Measurements from ENCODE around the gene CT45A1.
"Not testable (repeated sequence)": the region's sequence is repeated elsewhere in the genome, so short reads cannot be mapped to it uniquely, and the experiment has no call there.

The CT45A1 gene, protein sequence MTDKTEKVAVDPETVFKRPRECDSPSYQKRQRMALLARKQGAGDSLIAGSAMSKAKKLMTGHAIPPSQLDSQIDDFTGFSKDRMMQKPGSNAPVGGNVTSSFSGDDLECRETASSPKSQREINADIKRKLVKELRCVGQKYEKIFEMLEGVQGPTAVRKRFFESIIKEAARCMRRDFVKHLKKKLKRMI

DNA sequence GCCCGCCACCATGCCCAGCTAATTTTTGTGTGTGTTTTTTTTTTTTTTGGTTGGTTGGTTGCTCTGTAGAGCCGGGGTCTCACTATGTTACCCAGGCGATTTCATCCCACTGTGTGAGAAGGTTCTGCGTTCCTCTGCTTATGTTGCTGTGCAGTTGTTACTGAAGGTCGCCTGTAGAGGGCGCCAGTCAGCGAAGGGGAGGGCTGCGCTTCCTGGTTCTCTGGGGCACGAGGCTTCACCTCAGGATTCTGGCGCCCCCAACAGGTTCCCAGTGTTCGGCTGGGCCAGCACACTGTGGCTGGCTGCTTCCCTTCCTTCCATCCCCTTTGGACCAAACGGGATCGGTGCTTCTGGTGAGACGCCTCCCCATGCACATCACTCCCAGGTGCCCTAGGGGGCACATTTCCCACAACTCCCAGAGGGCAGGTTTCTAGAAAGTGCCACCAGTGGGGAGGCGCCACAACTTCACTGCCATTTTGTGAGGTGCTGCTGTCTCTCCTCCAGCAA is at the start of gene CT45A1:
Gene CT45A1, plus strand, starts transcription at position 457 of the 507 bp plus-strand sequence. CDS start 5,302 bp downstream, outside the sequence.
- DNase-seq, result not testable (repeated sequence)

DNA sequence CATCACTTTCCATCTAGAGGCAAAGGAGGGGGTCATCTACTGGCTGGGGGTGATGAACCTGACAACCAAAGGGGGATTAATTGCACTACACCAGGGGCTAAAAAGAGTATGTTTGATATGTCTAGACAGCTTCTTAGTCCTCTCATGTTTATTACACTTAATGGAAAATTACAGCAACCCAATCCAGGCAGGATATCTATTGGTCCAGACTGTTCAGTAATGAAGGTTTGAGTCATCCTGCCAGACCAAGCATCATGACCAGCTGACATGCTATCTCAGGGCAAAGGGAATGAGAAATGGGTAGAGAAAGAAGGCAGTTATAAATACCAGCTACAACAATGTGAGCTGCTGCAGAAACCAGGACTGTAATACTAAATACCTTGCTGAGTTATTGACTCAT is 40.5 kb upstream of the CT45A1 start:
- DNase-seq, result not testable (repeated sequence)

GRCh38 chrX:135688137-135688536 is 25.3 kb upstream of the CT45A1 start:
- DNase-seq, result no peak

GRCh38 chrX:135695471-135695870 is 18.0 kb upstream of the CT45A1 start:
- no peak for DNase-seq

GRCh38 chrX:135697601-135698000 is 15.8 kb upstream of the CT45A1 start:
- no peak for DNase-seq

GRCh38 chrX:135698924-135699323 is 14.5 kb upstream of the CT45A1 start:
- no peak for DNase-seq

GRCh38 chrX:135707880-135708279 is 5.6 kb upstream of the CT45A1 start:
- no peak for DNase-seq

DNA sequence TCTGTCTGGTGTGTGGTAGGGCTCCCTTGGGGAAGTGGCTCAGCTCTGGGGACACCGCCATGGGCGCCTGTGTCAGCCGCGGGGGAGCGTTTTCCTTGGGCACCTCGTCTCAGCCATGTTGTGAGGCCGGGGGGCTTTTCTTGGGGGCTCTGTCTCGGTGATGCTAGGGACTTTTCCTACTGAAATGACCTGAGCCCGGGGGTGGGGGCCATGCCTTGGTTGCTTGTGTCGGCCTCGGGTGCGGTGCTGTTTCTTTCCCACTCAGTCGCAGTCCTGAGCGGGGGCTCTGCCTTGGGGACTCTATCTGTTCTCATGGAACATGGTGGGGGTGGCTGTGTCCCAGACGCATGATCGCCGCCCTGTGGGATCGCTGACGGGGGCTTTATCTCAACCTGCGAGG is 356 bp downstream of the CT45A1 start:
- DNase-seq, result no peak

DNA sequence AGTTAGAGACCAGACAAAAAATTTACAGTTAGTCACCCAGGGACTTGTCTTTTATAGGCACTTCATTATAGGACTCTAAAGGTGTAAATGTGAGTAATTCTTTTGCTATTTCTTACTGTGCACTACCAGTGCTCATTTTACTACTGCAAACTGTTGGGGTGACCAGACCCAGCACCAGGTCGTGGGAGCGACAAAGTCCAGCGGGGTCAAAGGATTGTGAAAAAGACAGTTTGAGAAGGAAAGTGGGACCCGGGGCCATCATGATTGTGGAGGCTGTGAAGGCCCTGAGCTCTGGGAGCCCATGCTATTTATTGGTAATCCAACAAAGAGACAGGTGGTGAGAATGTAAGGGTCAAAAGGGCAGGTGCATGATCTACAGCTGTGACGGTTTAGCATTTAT is 21.2 kb downstream of the CT45A1 start:
- DNase-seq, result not testable (repeated sequence)

GRCh38 chrX:135737366-135738071 is 24.1 kb downstream of the CT45A1 start:
- DNase-seq, result no peak

DNA sequence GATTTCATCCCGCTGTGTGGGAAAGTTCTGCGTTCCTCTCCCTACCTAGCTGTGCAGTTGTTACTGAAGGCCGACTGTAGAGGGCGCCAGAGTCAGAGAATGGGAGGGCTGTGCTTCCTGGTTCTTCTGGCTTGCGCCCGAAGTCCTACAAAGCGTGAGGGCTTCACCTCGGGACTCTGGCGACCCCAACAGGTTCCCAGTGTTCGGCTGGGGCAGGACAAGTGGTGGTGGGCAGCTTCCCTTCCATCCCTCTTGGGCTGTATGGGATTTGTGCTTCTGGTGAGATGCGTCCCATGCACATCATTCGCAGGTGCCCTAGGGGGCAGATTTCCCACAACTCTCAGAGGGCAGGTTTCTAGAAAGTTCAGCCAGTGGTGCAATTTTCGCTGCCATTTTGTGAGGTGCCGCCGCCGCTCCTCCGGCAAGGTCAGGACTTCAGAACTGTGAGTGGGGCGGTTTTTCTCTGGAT is 27.3 kb downstream of the CT45A1 start:
- DNase-seq, result no peak

- DNase-seq, result no peak
These were observed 27.8 kb downstream of the CT45A1 start for GRCh38 chrX:135741192-135741715.

GRCh38 chrX:135744739-135745138 is 31.3 kb downstream of the CT45A1 start:
- DNase-seq, result not testable (repeated sequence)

DNA sequence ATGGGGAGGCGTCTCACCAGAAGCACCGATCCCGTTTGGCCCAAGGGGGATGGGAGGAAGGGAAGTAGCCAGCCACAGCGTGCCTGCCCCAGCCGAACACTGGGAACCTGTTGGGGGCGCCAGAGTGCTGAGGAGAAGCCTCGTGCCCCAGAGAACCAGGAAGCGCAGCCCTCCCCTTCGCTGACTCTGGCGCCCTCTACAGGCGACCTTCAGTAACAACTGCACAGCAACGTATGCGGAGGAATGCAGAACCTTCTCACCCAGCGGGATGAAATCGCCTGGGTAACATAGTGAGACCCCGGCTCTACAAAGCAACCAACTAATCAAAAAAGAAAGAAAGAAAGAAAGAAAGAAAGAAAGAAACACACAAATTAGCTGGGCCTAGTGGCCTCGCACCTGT is 54.7 kb downstream of the CT45A1 start, which contains the start of gene CT45A3:
Gene CT45A3, minus strand, starts transcription at position 101 of the 400 bp plus-strand sequence. CDS start 3,747 bp downstream, outside the sequence.
- not testable (repeated sequence) for DNase-seq

All from NCI-H2171 treated with DMSO at 0.1 percent for 48 hours (cell line).